Lung (tissue), 12 donors: Measurements from ENCODE around the gene ZNF784. TPM values are rescaled to one million over a fixed set of nuclear protein-coding genes. Genes with fewer than 3 reads are reported as not detected.

ENCODE experiments used
- ATAC-seq: fragments of 200-7000 bp; cut with Tn5 transposase; one replicate; pipeline ENCODE4 v1.9.1; 2020; ENCODE audit warnings: moderate number of reproducible peaks; ENCODE audit not compliant: insufficient read depth, low FRiP score
- DNase-seq, 3 donors: peaks; one replicate each; pipeline ENCODE4 v3.0.0-alpha.2; 2013 to 2017
- H3K27ac ChIP-seq, 2 donors: one replicate each; pipeline ENCODE4 v1.5.1; 2013; ENCODE audit warnings: mild to moderate bottlenecking in 2 of 2, moderate library complexity in 2 of 2, control low read depth in 1 of 2, inconsistent platforms in 1 of 2, low read depth in 1 of 2, low read length in 1 of 2
- H3K27me3 ChIP-seq, 3 donors: one replicate each; pipeline ENCODE4 v1.5.1; 2013; ENCODE audit warnings: low read length in 2 of 3; ENCODE audit not compliant: control insufficient read depth in 3 of 3, insufficient read depth in 3 of 3
- H3K36me3 ChIP-seq, 4 donors: one replicate each; pipeline ENCODE4 v1.5.1; 2013; ENCODE audit warnings: low read length in 4 of 4, mild to moderate bottlenecking in 1 of 4, moderate library complexity in 1 of 4; ENCODE audit not compliant: control insufficient read depth in 4 of 4, insufficient read depth in 4 of 4
- H3K4me1 ChIP-seq, 5 donors: one replicate each; pipeline ENCODE4 v1.5.1; 2013; ENCODE audit warnings: low read length in 5 of 5, mild to moderate bottlenecking in 2 of 5, moderate library complexity in 1 of 5; ENCODE audit not compliant: control insufficient read depth in 5 of 5, insufficient read depth in 5 of 5
- H3K4me3 ChIP-seq: one replicate; pipeline ENCODE4 v1.5.1; 2013; ENCODE audit warnings: mild to moderate bottlenecking, control low read depth, moderate library complexity
- H3K9ac ChIP-seq, 2 donors: one replicate each; pipeline ENCODE4 v1.5.1; 2013; ENCODE audit warnings: low read length in 2 of 2, control low read depth in 1 of 2; ENCODE audit not compliant: insufficient read depth in 1 of 2
- H3K9me3 ChIP-seq, 4 donors: one replicate each; pipeline ENCODE4 v1.5.1; 2013; ENCODE audit warnings: low read length in 3 of 4, mild to moderate bottlenecking in 1 of 4, moderate library complexity in 1 of 4; ENCODE audit not compliant: control insufficient read depth in 4 of 4, insufficient read depth in 3 of 4
- WGBS, 2 donors: extraction: QIAGEN DNeasy Blood & Tissue Kit; methylation state at CpG; one replicate each; pipeline ENCODE4 v1.1.7; 2013; 5-methylcytosine and 5-hydroxymethylcytosine counted together
- polyA plus RNA-seq, 2 donors: library from polyadenylated mRNA; stranded (reverse); fragments of 200-250 nt; gene quantifications; one replicate each; pipeline ENCODE4 v1.2.1, GENCODE V29; 2013
- total RNA-seq, 2 donors: library from RNA; depleted of rRNA in 1 of 2; stranded (reverse); fragments of >200 nt in 1 of 2; gene quantifications; one replicate each; pipeline ENCODE4 v1.2.1, GENCODE V29; 2014 to 2021
- TF ChIP-seq, protein P1 (sequence below): IDR thresholded peaks from 2 replicates; pipeline ENCODE4 v1.5.1; 2012; ENCODE audit warnings: mild to moderate bottlenecking; ENCODE audit errors: control extremely low read depth, extremely low read depth
- donor health status: control.
- donor health status: control.
- donor health status: Bipolar disorder and iron deficiency.
- donor health status: healthy.
- donor health status: DM: yes; HTN: yes; CAD: no.

The ZNF784 gene
- total and polyA plus RNA-seq, 4 donors: 6.3 to 9.4 (median 6.9) TPM

DNA sequence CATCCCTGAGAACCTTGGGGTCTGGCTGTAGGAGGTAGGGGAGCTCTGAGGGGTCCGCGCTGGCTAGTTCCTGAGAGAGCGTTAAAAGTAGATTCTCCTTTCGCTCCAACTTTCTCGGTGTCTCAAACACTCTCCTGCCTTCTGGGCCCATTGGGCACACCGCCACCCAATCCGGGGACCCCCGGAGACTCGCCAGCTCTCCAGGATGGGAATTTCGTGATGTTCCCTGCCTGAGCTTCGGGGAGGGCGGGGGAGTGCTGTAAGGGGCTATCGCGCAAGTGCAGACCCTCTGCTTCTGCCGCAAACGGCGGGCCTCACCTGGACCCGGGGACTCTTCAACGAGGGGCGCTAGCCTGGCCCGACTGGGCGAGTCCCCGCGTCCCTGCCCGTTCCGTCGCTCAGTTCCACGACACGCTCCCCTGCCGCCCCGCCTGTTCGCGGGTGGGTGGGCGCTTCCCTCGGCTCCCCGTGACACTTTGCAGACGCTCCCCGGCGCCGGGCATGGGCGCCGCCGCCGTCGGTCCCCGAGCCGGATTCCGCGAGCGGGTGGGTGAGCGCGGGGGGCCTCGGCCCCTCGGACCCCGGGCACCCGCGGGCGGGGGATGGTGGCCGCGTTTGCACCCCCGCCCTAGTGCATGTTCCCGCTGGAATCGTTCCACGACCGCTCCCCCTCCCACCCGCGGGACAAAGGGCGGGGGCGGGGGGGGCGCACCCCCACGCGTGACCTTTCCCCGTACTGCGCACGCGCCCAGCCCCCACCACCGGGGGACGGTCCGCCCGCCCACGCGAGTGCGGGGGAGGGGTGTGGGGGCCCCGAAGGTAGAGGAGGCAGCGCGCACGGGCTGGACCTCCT is 23.6 kb upstream of the ZNF784 start, which contains the start of gene CCDC106:
Gene CCDC106, plus strand, starts transcription at position 481 of the 853 bp plus-strand sequence. CDS start 835 bp downstream, outside the sequence.
- Histone ChIP-seq H3K27me3 (no peaks in the 10 kb centered on the region), H3K36me3 (peaks cover 0 to 16% (median 3%) of the 10 kb centered on the region in 4 donors), H3K9ac (peak within 1 kb of the TSS in 1 of 2 donors; percentile 65), H3K4me1 (peaks cover 0 to 29% (median 15%) of the 10 kb centered on the region in 5 donors), H3K9me3 (no peaks in the 10 kb centered on the region), H3K4me3 (peak within 1 kb of the TSS; percentile 69), H3K27ac (peak within 1 kb of the TSS; percentile 77 to 80)
- DNase-seq (peak; percentile 87 to 90 (median 88)), ATAC-seq (peak; percentile 60)
- TF ChIP-seq, protein P1, sequence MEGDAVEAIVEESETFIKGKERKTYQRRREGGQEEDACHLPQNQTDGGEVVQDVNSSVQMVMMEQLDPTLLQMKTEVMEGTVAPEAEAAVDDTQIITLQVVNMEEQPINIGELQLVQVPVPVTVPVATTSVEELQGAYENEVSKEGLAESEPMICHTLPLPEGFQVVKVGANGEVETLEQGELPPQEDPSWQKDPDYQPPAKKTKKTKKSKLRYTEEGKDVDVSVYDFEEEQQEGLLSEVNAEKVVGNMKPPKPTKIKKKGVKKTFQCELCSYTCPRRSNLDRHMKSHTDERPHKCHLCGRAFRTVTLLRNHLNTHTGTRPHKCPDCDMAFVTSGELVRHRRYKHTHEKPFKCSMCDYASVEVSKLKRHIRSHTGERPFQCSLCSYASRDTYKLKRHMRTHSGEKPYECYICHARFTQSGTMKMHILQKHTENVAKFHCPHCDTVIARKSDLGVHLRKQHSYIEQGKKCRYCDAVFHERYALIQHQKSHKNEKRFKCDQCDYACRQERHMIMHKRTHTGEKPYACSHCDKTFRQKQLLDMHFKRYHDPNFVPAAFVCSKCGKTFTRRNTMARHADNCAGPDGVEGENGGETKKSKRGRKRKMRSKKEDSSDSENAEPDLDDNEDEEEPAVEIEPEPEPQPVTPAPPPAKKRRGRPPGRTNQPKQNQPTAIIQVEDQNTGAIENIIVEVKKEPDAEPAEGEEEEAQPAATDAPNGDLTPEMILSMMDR: no peak
- WGBS, 2 donors: 1 to 2% methylated on average over 60 to 87 of the region's 87 CpGs

- Histone ChIP-seq H3K9ac (peak overlapping the region in 1 of 2 donors; percentile 60), H3K4me1 (peaks cover 4 to 36% (median 20%) of the 10 kb centered on the region in 5 donors), H3K4me3 (peak overlapping the region; percentile 69), H3K9me3 (no peaks in the 10 kb centered on the region), H3K27ac (peak overlapping the region in 1 of 2 donors; percentile 77), H3K27me3 (no peaks in the 10 kb centered on the region), H3K36me3 (peaks cover 0 to 13% (median 3%) of the 10 kb centered on the region in 4 donors)
- ATAC-seq: no peak
- 49 to 54% methylated on average over 14 of the region's 14 CpGs for WGBS, 2 donors
- TF ChIP-seq, protein P1: no peak
- DNase-seq: no peak
Observed at GRCh38 chr19:55646889-55647731, 22.7 kb upstream of the ZNF784 start.

GRCh38 chr19:55645512-55645881 is 21.1 kb upstream of the ZNF784 start:
- Histone ChIP-seq H3K4me3 (no peak overlapping the region), H3K9ac (no peak overlapping the region), H3K36me3 (peaks cover 0 to 12% (median 3%) of the 10 kb centered on the region in 4 donors), H3K27me3 (no peaks in the 10 kb centered on the region), H3K27ac (no peak overlapping the region), H3K9me3 (no peaks in the 10 kb centered on the region), H3K4me1 (peaks cover 6 to 38% (median 20%) of the 10 kb centered on the region in 5 donors)
- TF ChIP-seq, protein P1: no peak
- no peak for ATAC-seq
- WGBS, 2 donors: 68 to 88% methylated on average over 5 of the region's 5 CpGs
- DNase-seq: no peak
